HepG2 (cell line): Measurements from ENCODE around the gene PXYLP1. TPM values are rescaled to one million over a fixed set of nuclear protein-coding genes. Genes with fewer than 3 reads are reported as not detected.

Experiments
- ATAC-seq: fragments of 200-7000 bp; cut with Tn5 transposase; 3 replicates; pipeline ENCODE4 v1.9.1; 2020; ENCODE audit warnings: mild to moderate bottlenecking, moderate library complexity
- BruUV-seq: library from RNA; stranded (reverse); fragments of 400-500 nt; replicated peaks from 2 replicates; lab custom pipeline; 2021; lab: Mats Ljungman, UMichigan
- CTCF ChIA-PET: fragments of 300-600 bp; formaldehyde crosslinking; extraction: SDS; loops from one replicate; lab custom pipeline; 2021; ENCODE audit warnings: low total read pairs, inconsistent platforms, low intra/inter-chr PET ratio; lab: Yijun Ruan, JAX
- POLR2A ChIA-PET: fragments of 350-600 bp; sonication (Branson Sonifier 250); formaldehyde crosslinking; loops from one replicate; lab custom pipeline; 2020; ENCODE audit warnings: antibody characterized with exemption, inconsistent platforms; lab: Yijun Ruan, JAX
- DNase-seq: peaks from one replicate; pipeline ENCODE4 v3.0.0-alpha.2; 2015; ENCODE audit warnings: low spot score
- FAIRE-seq: peaks from 3 replicates; lab custom pipeline; 2011; peaks lifted over from hg19 to GRCh38; lab: Jason Lieb, UNC
- H2AFZ ChIP-seq: one replicate; pipeline ENCODE4 v1.6.1; 2011; ENCODE audit warnings: low read length, inconsistent platforms
- H3K27ac ChIP-seq: fragments of 300-600 bp; 3 replicates; pipeline ENCODE4 v1.8.0; 2011; ENCODE audit warnings: mixed run types, mild to moderate bottlenecking, mixed read lengths, low read length, inconsistent platforms; ENCODE audit not compliant: insufficient read depth; ENCODE audit errors: extremely low read length
- H3K27me3 ChIP-seq, 2 experiments: fragments of 200-600 bp in 1 of 2; 2 replicates in 1 of 2; 3 replicates in 1 of 2; pipeline versions ENCODE4 v1.6.0 to v1.8.0; 2011; ENCODE audit warnings: low read length in 2 of 2, mild to moderate bottlenecking in 2 of 2, moderate library complexity in 2 of 2, inconsistent platforms in 1 of 2; ENCODE audit not compliant: insufficient read depth in 2 of 2, control insufficient read depth in 1 of 2
- H3K36me3 ChIP-seq, 2 experiments: fragments of 200-600 bp in 1 of 2; replicated peaks in 1 of 2; 2 replicates in 1 of 2; 3 replicates in 1 of 2; pipeline versions ENCODE4 v1.5.1 to v1.8.0; 2011; ENCODE audit warnings: low read length in 2 of 2, inconsistent platforms in 1 of 2; ENCODE audit not compliant: insufficient read depth in 2 of 2, control insufficient read depth in 1 of 2
- H3K4me1 ChIP-seq: 2 replicates; pipeline ENCODE4 v1.5.1; 2012; ENCODE audit warnings: low read length, inconsistent platforms; ENCODE audit not compliant: insufficient read depth
- H3K4me2 ChIP-seq: 2 replicates; pipeline ENCODE4 v1.6.0; 2011; ENCODE audit warnings: low read depth, low read length, inconsistent platforms
- H3K4me3 ChIP-seq, 3 experiments: fragments of 200-600 bp in 1 of 3; sonication (generic), shearing (Covaris generic) in 1 of 3; replicated peaks in 1 of 3; 2 replicates each; pipeline ENCODE4 v1.5.1; 2011 to 2016; ENCODE audit warnings: low read length in 3 of 3, inconsistent platforms in 2 of 3, low read depth in 2 of 3, mild to moderate bottlenecking in 2 of 3, control low read depth in 1 of 3, mixed read lengths in 1 of 3; ENCODE audit not compliant: insufficient read depth in 1 of 3
- H3K79me2 ChIP-seq: one replicate; pipeline ENCODE4 v1.6.1; 2011; ENCODE audit warnings: low read length, inconsistent platforms; ENCODE audit not compliant: insufficient read depth
- H3K9ac ChIP-seq: 2 replicates; pipeline ENCODE4 v1.6.0; 2011; ENCODE audit warnings: mild to moderate bottlenecking, low read depth, low read length, inconsistent platforms; ENCODE audit not compliant: insufficient read depth
- H3K9me3 ChIP-seq: 2 replicates; pipeline ENCODE4 v1.5.1; 2012; ENCODE audit warnings: mild to moderate bottlenecking, low read length
- H4K20me1 ChIP-seq: 2 replicates; pipeline ENCODE4 v1.6.0; 2011; ENCODE audit warnings: inconsistent platforms, mild to moderate bottlenecking, low read length, moderate library complexity; ENCODE audit not compliant: insufficient read depth
- BCL6 ChIP-seq: IDR thresholded peaks from 2 replicates; pipeline ENCODE4 v1.6.1; 2016; ENCODE audit warnings: missing genetic modification reagents, missing compliant biosample characterization
- KAT2B ChIP-seq: fragments of 150-350 bp; IDR thresholded peaks from 2 replicates; pipeline ENCODE4 v1.6.1; 2014; ENCODE audit warnings: low read depth, low read length, borderline replicate concordance
- KLF12 ChIP-seq: sonication (generic); formaldehyde crosslinking; IDR thresholded peaks from 2 replicates; pipeline ENCODE4 v1.4.0; 2020; ENCODE audit warnings: missing genetic modification reagents, borderline replicate concordance
- POGZ ChIP-seq: sonication (generic); formaldehyde crosslinking; IDR thresholded peaks from 2 replicates; pipeline ENCODE4 v1.4.0; 2020; ENCODE audit warnings: mild to moderate bottlenecking, missing genetic modification reagents
- POLR2A ChIP-seq, 2 experiments: IDR thresholded peaks; 2 replicates each; pipeline ENCODE4 v1.6.1; 2011; ENCODE audit warnings: low read depth in 2 of 2, low read length in 2 of 2, mild to moderate bottlenecking in 1 of 2, moderate library complexity in 1 of 2; ENCODE audit not compliant: insufficient read depth in 1 of 2
- RFX5 ChIP-seq: IDR thresholded peaks from 2 replicates; pipeline ENCODE4 v1.6.1; 2011; ENCODE audit warnings: low read depth, low read length, improper control_type of control experiment
- SMAD1 ChIP-seq: sonication (generic); formaldehyde crosslinking; IDR thresholded peaks from 2 replicates; pipeline ENCODE4 v1.4.0; 2020; ENCODE audit warnings: missing genetic modification reagents, low read depth, mild to moderate bottlenecking, borderline replicate concordance
- TBX3 ChIP-seq: fragments of 450-650 bp; IDR thresholded peaks from 2 replicates; pipeline ENCODE4 v1.6.1; 2017; ENCODE audit warnings: antibody characterized with exemption, mild to moderate bottlenecking, inconsistent platforms, borderline replicate concordance
- YY1 ChIP-seq: IDR thresholded peaks from 2 replicates; pipeline ENCODE4 v1.6.1; 2011; ENCODE audit warnings: low read length, low read depth, moderate library complexity, mild to moderate bottlenecking; ENCODE audit not compliant: insufficient read depth, insufficient replicate concordance
- ZBTB42 ChIP-seq: sonication (generic); formaldehyde crosslinking; IDR thresholded peaks from 2 replicates; pipeline ENCODE4 v1.5.0; 2020; ENCODE audit warnings: mild to moderate bottlenecking, missing genetic modification reagents
- ZFYVE20 ChIP-seq: sonication (generic); formaldehyde crosslinking; IDR thresholded peaks from 2 replicates; pipeline ENCODE4 v1.8.0; 2023; ENCODE audit warnings: low read depth, mild to moderate bottlenecking, moderate library complexity, missing genetic modification reagents, borderline replicate concordance
- ZNF292 ChIP-seq: sonication (generic); formaldehyde crosslinking; IDR thresholded peaks from 2 replicates; pipeline ENCODE4 v1.8.1; 2022; ENCODE audit warnings: mild to moderate bottlenecking, low read depth, missing genetic modification reagents, borderline replicate concordance
- ZNF317 ChIP-seq: sonication (generic); formaldehyde crosslinking; IDR thresholded peaks from 2 replicates; pipeline ENCODE4 v1.5.0; 2020; ENCODE audit warnings: mild to moderate bottlenecking, missing genetic modification reagents
- ZNF367 ChIP-seq: sonication (generic); formaldehyde crosslinking; IDR thresholded peaks from 2 replicates; pipeline ENCODE4 v1.4.0; 2020; ENCODE audit warnings: missing genetic modification reagents, borderline replicate concordance
- ZNF44 ChIP-seq: sonication (generic); formaldehyde crosslinking; IDR thresholded peaks from 2 replicates; pipeline ENCODE4 v1.5.1; 2020; ENCODE audit warnings: mild to moderate bottlenecking, missing genetic modification reagents
- ZNF75D ChIP-seq: sonication (generic); formaldehyde crosslinking; IDR thresholded peaks from 2 replicates; pipeline ENCODE4 v1.8.1; 2023; ENCODE audit warnings: missing genetic modification reagents, mild to moderate bottlenecking, borderline replicate concordance
- ZNF782 ChIP-seq: sonication (generic); formaldehyde crosslinking; IDR thresholded peaks from 2 replicates; pipeline ENCODE4 v1.4.0; 2020; ENCODE audit warnings: missing genetic modification reagents, mild to moderate bottlenecking, borderline replicate concordance
- WGBS: methylation state at CpG from one replicate; pipeline ENCODE4 v1.1.6; 2017; ENCODE audit warnings: low lambda C conversion rate; 5-methylcytosine and 5-hydroxymethylcytosine counted together
- in situ Hi-C: cut with HindIII; loops from 2 replicates; pipeline ENCODE4 v1.10.0; 2017; ENCODE audit warnings: low pct_unique_long_range_greater_than_20kb; ENCODE audit not compliant: extremely low pct_ligation_motif_present
- intact Hi-C: fragments of 100-400 bp; cut with micrococcal nuclease; formaldehyde crosslinking; loops from one replicate; pipeline ENCODE4 v1.10.0; 2022; ENCODE audit not compliant: unreplicated experiment
- polyA plus RNA-seq, 8 experiments: library from polyadenylated mRNA; depleted of rRNA in 3 of 8; stranded (reverse) in 7 of 8; unstranded in 1 of 8; fragments of >200 nt; fragmentation: Illumina TruSeq in 4 of 8; extraction: Trizol in 4 of 8; gene quantifications; 2 replicates each; pipeline versions ENCODE4 v1.2.1 to v1.2.3, GENCODE V29; 2011 to 2016; ENCODE audit warnings: low read depth in 4 of 8, missing spikeins in 1 of 8, mixed read lengths in 1 of 8; ENCODE audit not compliant: insufficient read depth in 1 of 8
- total RNA-seq, 5 experiments: library from RNA; depleted of rRNA; stranded (reverse); fragments of >200 nt; fragmentation: Illumina TruSeq; extraction: Trizol; gene quantifications; 2 replicates each; pipeline ENCODE4 v1.2.3, GENCODE V29; 2016; ENCODE audit warnings: low read depth in 1 of 5
- TF ChIP-seq, protein P1 (sequence below): sonication (generic); formaldehyde crosslinking; conservative IDR thresholded peaks from 2 replicates; pipeline ENCODE4 v1.4.0; 2020; ENCODE audit warnings: missing genetic modification reagents
- TF ChIP-seq, protein P2 (sequence below): sonication (generic); formaldehyde crosslinking; IDR thresholded peaks from 2 replicates; pipeline ENCODE4 v1.4.0; 2020; ENCODE audit warnings: mild to moderate bottlenecking, missing genetic modification reagents, borderline replicate concordance

Gene PXYLP1
- total and polyA plus RNA-seq, 2 of the 13 experiments (the other 11 are each of a cell fraction or from before 2014, with no cell fraction given) = 4.9 to 8.1 TPM

DNA sequence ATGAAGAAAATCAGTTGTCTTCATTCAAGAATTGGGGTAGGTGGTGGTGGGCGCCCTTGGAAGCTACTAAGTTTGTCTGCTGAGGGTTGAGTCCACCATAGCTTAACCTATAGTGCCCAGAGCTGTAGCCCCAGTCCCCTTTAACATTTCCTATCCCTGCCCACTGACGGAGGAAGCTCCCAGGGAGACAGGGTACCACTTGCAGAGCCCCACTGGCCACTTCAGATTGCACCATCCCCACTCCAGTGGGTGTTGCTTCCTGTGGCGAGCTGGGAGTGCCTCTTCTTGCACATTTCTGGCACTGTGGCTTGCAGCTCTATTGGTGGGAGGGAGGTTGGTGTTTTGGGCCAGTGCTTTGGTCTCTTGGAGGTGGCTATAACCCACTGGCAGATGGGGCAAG, 2.7 kb downstream of the PXYLP1 start:
- CTCF ChIA-PET = no interaction called here
- no peak overlapping the region for H2AFZ ChIP-seq
- TF ChIP-seq ZNF317 (no peak), ZNF782 (CRISPR knock-in tag) (no peak), ZBTB42 (CRISPR knock-in tag) (no peak), BCL6 (no peak), ZNF75D (CRISPR knock-in tag) (no peak), SMAD1 (no peak), RFX5 (no peak), ZNF292 (no peak), ZNF44 (CRISPR knock-in tag) (no peak), KAT2B (no peak), POLR2A (IDR thresholded peaks at IDR 0.05; ENCODE audit: insufficient read depth in 1 of 2, low read depth in 2 of 2, low read length in 2 of 2) (no peak), KLF12 (no peak), TBX3 (no peak), ZFYVE20 (no peak), ZNF367 (CRISPR knock-in tag) (no peak), POGZ (CRISPR knock-in tag) (no peak), YY1 (no peak)
- TF ChIP-seq, protein P1, sequence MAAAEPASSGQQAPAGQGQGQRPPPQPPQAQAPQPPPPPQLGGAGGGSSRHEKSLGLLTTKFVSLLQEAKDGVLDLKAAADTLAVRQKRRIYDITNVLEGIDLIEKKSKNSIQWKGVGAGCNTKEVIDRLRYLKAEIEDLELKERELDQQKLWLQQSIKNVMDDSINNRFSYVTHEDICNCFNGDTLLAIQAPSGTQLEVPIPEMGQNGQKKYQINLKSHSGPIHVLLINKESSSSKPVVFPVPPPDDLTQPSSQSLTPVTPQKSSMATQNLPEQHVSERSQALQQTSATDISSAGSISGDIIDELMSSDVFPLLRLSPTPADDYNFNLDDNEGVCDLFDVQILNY (CRISPR knock-in tag) = no peak
- TF ChIP-seq, protein P2, sequence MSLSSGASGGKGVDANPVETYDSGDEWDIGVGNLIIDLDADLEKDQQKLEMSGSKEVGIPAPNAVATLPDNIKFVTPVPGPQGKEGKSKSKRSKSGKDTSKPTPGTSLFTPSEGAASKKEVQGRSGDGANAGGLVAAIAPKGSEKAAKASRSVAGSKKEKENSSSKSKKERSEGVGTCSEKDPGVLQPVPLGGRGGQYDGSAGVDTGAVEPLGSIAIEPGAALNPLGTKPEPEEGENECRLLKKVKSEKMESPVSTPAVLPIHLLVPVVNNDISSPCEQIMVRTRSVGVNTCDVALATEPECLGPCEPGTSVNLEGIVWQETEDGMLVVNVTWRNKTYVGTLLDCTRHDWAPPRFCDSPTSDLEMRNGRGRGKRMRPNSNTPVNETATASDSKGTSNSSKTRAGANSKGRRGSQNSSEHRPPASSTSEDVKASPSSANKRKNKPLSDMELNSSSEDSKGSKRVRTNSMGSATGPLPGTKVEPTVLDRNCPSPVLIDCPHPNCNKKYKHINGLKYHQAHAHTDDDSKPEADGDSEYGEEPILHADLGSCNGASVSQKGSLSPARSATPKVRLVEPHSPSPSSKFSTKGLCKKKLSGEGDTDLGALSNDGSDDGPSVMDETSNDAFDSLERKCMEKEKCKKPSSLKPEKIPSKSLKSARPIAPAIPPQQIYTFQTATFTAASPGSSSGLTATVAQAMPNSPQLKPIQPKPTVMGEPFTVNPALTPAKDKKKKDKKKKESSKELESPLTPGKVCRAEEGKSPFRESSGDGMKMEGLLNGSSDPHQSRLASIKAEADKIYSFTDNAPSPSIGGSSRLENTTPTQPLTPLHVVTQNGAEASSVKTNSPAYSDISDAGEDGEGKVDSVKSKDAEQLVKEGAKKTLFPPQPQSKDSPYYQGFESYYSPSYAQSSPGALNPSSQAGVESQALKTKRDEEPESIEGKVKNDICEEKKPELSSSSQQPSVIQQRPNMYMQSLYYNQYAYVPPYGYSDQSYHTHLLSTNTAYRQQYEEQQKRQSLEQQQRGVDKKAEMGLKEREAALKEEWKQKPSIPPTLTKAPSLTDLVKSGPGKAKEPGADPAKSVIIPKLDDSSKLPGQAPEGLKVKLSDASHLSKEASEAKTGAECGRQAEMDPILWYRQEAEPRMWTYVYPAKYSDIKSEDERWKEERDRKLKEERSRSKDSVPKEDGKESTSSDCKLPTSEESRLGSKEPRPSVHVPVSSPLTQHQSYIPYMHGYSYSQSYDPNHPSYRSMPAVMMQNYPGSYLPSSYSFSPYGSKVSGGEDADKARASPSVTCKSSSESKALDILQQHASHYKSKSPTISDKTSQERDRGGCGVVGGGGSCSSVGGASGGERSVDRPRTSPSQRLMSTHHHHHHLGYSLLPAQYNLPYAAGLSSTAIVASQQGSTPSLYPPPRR = no peak
- H3K36me3 ChIP-seq = no peaks in the 10 kb centered on the region
- no peak overlapping the region for H3K4me3 ChIP-seq
- FAIRE-seq (no peak), ATAC-seq (no peak), DNase-seq (no peak)
- peaks cover 0 to 6% of the 10 kb centered on the region in 2 experiments; a peak in 1 of 5 replicates for H3K27me3 ChIP-seq
- BruUV-seq = no TSS peak
- no peaks in the 10 kb centered on the region for H3K9me3 ChIP-seq
- H3K9ac ChIP-seq = no peak overlapping the region
- POLR2A ChIA-PET = no interaction called here
- intact Hi-C loops (no loop called here), in situ Hi-C loops (no loop called here)
- no peak overlapping the region for H3K4me2 ChIP-seq
- WGBS = 87% methylated on average over 3 of the region's 3 CpGs
- no peaks in the 10 kb centered on the region for H4K20me1 ChIP-seq
- H3K4me1 ChIP-seq = peaks cover 74% of the 10 kb centered on the region
- H3K79me2 ChIP-seq = no peaks in the 10 kb centered on the region
- no peak overlapping the region for H3K27ac ChIP-seq
